Uterus (tissue), 2 donors: ENCODE measurements around the gene EWSR1.

Experiments used
- CTCF ChIP-seq, 4 experiments: fragments of 200-600 bp in 2 of 4; fragments of 450-650 bp in 2 of 4; sonication (generic) in 2 of 4; IDR thresholded peaks; one replicate each; pipeline ENCODE4 v1.5.1; 2016 to 2019; ENCODE audit warnings: antibody characterized with exemption in 4 of 4, mild to moderate bottlenecking in 2 of 4, moderate library complexity in 1 of 4
- POLR2A ChIP-seq, 2 donors: fragments of 450-650 bp; IDR thresholded peaks; one replicate each; pipeline ENCODE4 v1.6.1; 2016; ENCODE audit warnings: antibody characterized with exemption in 2 of 2, mild to moderate bottlenecking in 1 of 2, moderate library complexity in 1 of 2

- peak in 1 of 4 experiments; percentile 6 for TF ChIP-seq CTCF (IDR thresholded peaks at IDR 0.05)
- TF ChIP-seq POLR2A (IDR thresholded peaks at IDR 0.05), result peak in 1 of 2 donors; percentile 4
These were observed 602 bp downstream of the EWSR1 start for GRCh38 chr22:29268511-29269229.
